Neutrophil (primary cell): Measurements from ENCODE around the gene TXNDC2.
A peak's percentile ranks its signal among the peaks of the same experiment; 100 is the strongest.

ENCODE experiments used
- H3K27ac ChIP-seq: fragments of 200-600 bp; sonication (generic); 2 replicates; pipeline ENCODE4 v1.5.1; 2016; ENCODE audit warnings: mild to moderate bottlenecking, moderate library complexity
- H3K27me3 ChIP-seq: fragments of 200-600 bp; sonication (generic); 2 replicates; pipeline ENCODE4 v1.6.0; 2016; ENCODE audit warnings: mild to moderate bottlenecking
- H3K36me3 ChIP-seq: fragments of 200-600 bp; sonication (generic); 2 replicates; pipeline ENCODE4 v1.5.1; 2017
- H3K4me1 ChIP-seq, 2 experiments: fragments of 200-600 bp in 1 of 2; sonication (generic) in 1 of 2; 1 replicate in 1 of 2; 2 replicates in 1 of 2; pipeline versions ENCODE4 v1.5.1 to v1.6.1; 2013 to 2016; ENCODE audit warnings: low read depth in 1 of 2, low read length in 1 of 2, mild to moderate bottlenecking in 1 of 2, moderate library complexity in 1 of 2; ENCODE audit not compliant: control insufficient read depth in 1 of 2, insufficient read depth in 1 of 2
- H3K4me3 ChIP-seq, 2 experiments: fragments of 200-600 bp in 1 of 2; sonication (generic) in 1 of 2; 1 replicate in 1 of 2; 2 replicates in 1 of 2; pipeline ENCODE4 v1.5.1; 2013 to 2016; ENCODE audit warnings: low read depth in 1 of 2, low read length in 1 of 2, mild to moderate bottlenecking in 1 of 2, moderate library complexity in 1 of 2
- H3K9me3 ChIP-seq: fragments of 200-600 bp; sonication (generic); 2 replicates; pipeline ENCODE4 v1.5.1; 2016
- TF ChIP-seq, protein P1 (sequence below): fragments of 200-600 bp; sonication (generic); IDR thresholded peaks from 2 replicates; pipeline ENCODE4 v1.5.1; 2016; ENCODE audit warnings: antibody characterized with exemption

TXNDC2 gene

DNA sequence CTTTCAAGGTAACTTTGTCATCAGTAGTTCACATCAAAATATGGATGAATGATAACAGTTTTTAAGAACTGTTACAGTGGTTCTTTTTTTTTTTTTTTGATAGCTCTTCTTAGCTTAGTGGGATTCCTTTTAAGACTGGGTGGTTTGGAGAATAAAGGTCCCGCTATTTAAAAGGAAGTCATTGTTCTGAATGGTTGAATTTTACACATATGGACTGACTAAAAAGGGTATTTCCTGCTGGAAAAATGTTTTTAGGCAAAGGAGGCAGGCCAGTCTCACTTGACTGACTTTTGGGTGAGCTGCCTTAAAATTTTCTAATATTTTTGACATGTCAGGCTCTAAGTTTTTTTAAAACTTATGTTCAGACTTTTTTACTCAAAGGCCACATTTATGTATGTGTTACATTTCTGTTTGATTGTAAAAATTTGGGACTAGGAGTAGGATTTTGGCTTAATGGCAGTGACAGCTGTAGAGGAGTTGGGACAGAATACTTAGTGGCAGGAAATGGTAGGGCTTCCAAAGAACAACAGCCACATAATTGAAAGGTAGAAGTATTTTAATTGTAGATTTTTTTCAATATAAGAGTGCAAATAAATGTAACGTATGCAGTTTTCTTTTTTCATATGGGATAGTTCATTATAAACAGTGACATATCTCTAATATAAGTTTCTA lies 41.8 kb downstream of the TXNDC2 start:
- peaks cover 10 to 40% of the 10 kb centered on the region in 2 experiments for H3K4me1 ChIP-seq
- H3K27me3 ChIP-seq = no peaks in the 10 kb centered on the region
- H3K9me3 ChIP-seq = no peaks in the 10 kb centered on the region
- no peak overlapping the region for H3K4me3 ChIP-seq
- H3K27ac ChIP-seq = peak overlapping the region; percentile 23
- H3K36me3 ChIP-seq = peaks cover under 1% of the 10 kb centered on the region
- TF ChIP-seq, protein P1, sequence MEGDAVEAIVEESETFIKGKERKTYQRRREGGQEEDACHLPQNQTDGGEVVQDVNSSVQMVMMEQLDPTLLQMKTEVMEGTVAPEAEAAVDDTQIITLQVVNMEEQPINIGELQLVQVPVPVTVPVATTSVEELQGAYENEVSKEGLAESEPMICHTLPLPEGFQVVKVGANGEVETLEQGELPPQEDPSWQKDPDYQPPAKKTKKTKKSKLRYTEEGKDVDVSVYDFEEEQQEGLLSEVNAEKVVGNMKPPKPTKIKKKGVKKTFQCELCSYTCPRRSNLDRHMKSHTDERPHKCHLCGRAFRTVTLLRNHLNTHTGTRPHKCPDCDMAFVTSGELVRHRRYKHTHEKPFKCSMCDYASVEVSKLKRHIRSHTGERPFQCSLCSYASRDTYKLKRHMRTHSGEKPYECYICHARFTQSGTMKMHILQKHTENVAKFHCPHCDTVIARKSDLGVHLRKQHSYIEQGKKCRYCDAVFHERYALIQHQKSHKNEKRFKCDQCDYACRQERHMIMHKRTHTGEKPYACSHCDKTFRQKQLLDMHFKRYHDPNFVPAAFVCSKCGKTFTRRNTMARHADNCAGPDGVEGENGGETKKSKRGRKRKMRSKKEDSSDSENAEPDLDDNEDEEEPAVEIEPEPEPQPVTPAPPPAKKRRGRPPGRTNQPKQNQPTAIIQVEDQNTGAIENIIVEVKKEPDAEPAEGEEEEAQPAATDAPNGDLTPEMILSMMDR = no peak

DNA sequence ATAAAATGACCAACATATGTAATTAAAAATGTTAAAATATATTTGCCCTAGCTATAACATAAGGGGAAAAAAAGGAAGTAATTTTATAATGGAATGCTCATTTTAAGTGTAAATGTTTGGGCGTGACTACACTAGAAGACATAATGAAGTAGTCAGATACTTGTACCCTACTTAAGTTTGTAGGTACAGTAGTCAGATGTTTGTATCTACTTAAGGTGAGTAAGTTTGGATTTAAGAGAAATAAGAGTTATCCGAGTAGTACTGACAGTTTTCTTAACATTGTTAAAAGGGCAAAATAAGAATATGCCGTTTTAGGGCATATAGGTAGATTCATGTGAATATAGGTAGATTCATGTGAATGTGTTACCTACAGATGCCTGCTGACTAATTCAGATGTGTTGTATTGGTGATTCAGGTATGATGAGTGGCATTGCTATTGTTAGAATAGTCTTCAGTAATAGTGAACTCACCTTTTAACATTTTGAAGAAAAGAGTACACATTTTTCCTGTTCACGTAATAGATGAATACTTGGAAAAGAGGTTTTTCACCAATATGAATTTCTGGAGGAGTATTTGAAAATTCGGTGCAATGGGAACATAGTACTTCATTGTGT lies 43.0 kb downstream of the TXNDC2 start:
- H3K4me1 ChIP-seq = peaks cover 10 to 41% of the 10 kb centered on the region in 2 experiments
- H3K27ac ChIP-seq = peak overlapping the region; percentile 33
- TF ChIP-seq, protein P1 = no peak
- H3K9me3 ChIP-seq = no peaks in the 10 kb centered on the region
- no peak overlapping the region for H3K4me3 ChIP-seq
- H3K36me3 ChIP-seq = peaks cover 12% of the 10 kb centered on the region
- no peaks in the 10 kb centered on the region for H3K27me3 ChIP-seq

DNA sequence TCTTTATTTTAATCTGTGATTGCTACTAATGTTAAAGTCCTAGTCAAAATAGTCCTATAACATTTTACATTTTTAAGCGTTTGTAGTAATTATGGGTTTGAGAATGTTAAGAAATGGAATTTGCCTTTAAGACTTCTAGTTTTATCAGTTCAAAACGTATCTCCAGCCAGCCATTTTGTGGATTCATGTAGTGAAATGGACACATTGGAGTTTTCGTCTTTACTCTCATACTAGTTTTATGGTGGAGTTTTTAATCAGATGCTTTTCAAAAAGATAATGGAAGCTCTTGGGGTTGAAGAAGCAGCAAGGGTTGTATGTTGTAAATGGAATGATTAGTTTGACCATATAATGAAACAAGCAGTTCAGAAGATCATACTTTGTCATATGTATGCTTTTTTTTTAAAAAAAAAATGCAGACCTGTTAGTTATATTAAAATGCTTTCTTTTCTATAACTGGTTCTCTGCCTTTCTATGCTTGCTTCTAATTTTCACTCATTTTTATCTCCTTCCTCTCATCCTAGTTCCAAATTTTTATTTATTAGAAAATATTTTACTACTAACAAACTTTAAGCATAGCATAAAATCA lies 44.6 kb downstream of the TXNDC2 start:
- Histone ChIP-seq H3K4me3 (no peak overlapping the region), H3K4me1 (peaks cover 10 to 41% of the 10 kb centered on the region in 2 experiments), H3K27ac (no peak overlapping the region), H3K36me3 (peaks cover 21% of the 10 kb centered on the region), H3K9me3 (no peaks in the 10 kb centered on the region), H3K27me3 (no peaks in the 10 kb centered on the region)
- TF ChIP-seq, protein P1 = no peak

DNA sequence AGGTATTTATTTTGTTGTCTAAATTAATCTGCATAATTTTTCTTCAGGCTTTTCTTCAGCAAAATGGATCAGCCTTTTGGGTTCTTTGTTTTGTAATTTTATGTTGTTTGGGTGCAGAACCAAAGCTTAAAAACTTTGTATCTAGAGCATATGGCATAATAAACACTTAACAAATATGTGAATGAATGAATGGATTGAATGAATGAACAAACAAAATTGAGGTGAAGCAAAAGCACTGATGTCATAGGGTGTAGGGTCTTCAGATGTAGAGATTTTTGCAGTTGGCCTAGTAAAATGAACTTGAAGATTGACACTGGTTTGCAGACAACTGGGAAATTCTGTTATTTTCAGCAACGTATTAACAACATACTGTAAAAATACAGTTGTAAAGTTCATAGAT lies 45.4 kb downstream of the TXNDC2 start:
- Histone ChIP-seq H3K9me3 (no peaks in the 10 kb centered on the region), H3K27ac (peak overlapping the region; percentile 59), H3K4me3 (no peak overlapping the region), H3K27me3 (no peaks in the 10 kb centered on the region), H3K36me3 (peaks cover 24% of the 10 kb centered on the region), H3K4me1 (peaks cover 10 to 39% of the 10 kb centered on the region in 2 experiments)
- TF ChIP-seq, protein P1 = no peak

DNA sequence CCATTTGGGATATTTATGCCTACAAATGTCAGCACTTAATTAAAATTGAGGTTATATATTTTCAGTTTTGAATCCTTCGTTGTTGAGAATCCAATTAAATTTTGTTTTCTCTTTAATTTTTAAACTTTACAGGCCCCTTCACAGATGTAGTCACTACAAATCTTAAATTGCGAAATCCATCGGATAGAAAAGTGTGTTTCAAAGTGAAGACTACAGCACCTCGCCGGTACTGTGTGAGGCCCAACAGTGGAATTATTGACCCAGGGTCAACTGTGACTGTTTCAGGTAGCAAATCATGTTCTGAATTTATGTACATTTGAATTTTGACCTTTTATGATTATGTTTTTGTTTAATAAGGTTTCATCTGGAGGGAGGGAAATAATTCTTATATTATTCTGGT lies 45.9 kb downstream of the TXNDC2 start:
- H3K9me3 ChIP-seq = no peaks in the 10 kb centered on the region
- H3K27ac ChIP-seq = peak overlapping the region; percentile 59
- H3K36me3 ChIP-seq = peaks cover 30% of the 10 kb centered on the region
- H3K4me1 ChIP-seq = peaks cover 10 to 34% of the 10 kb centered on the region in 2 experiments
- no peak overlapping the region for H3K4me3 ChIP-seq
- TF ChIP-seq, protein P1 = no peak
- H3K27me3 ChIP-seq = no peaks in the 10 kb centered on the region
